HCT116 (cell line): Measurements from ENCODE around the gene RUFY4. TPM values are rescaled to one million over a fixed set of nuclear protein-coding genes. Genes with fewer than 3 reads are reported as not detected.

Experiments used
- ATAC-seq: fragments of 200-7000 bp; cut with Tn5 transposase; 2 replicates; pipeline ENCODE4 v1.9.1; 2020; ENCODE audit warnings: mild to moderate bottlenecking, moderate library complexity
- BruUV-seq: library from RNA; stranded (reverse); fragments of 400-500 nt; replicated peaks from 2 replicates; lab custom pipeline; 2021; lab: Mats Ljungman, UMichigan
- CTCF ChIA-PET: fragments of 300-600 bp; sonication (Branson Sonifier 250); formaldehyde crosslinking; loops from one replicate; lab custom pipeline; 2021; ENCODE audit warnings: antibody characterized with exemption; lab: Charles Lee
- POLR2A ChIA-PET: fragments of 300-600, 350-600 bp; sonication (Branson Sonifier 250); formaldehyde crosslinking; loops from one replicate; lab custom pipeline; 2021; ENCODE audit warnings: antibody characterized with exemption; lab: Charles Lee
- RAD21 ChIA-PET, 2 experiments: fragments of 300-600 bp; sonication (Branson Sonifier 250); formaldehyde crosslinking; loops; one replicate each; lab custom pipeline; 2023; ENCODE audit warnings: low total read pairs in 2 of 2; ENCODE audit not compliant: uncharacterized antibody in 2 of 2, unreplicated experiment in 2 of 2, low non-redundant PET in 1 of 2; lab: Charles Lee
- DNase-seq: peaks from one replicate; pipeline ENCODE4 v3.0.0-alpha.2; 2010; ENCODE audit warnings: low read depth, low spot score
- H2AFZ ChIP-seq: fragments of 200-600 bp; shearing (Covaris generic), sonication (generic); 2 replicates; pipeline ENCODE4 v1.6.1; 2017; ENCODE audit warnings: low read depth, mixed run types, mixed read lengths, antibody characterized with exemption, low read length; ENCODE audit not compliant: poor library complexity, severe bottlenecking
- H3K27ac ChIP-seq: 2 replicates; pipeline ENCODE4 v1.5.1; 2012; ENCODE audit warnings: low read depth, low read length
- H3K27me3 ChIP-seq: fragments of 200-600 bp; sonication (generic); 2 replicates; pipeline ENCODE4 v1.6.1; 2016; ENCODE audit warnings: mixed run types, low read length, mixed read lengths; ENCODE audit not compliant: insufficient read depth
- H3K36me3 ChIP-seq, 2 experiments: fragments of 200-500 bp in 1 of 2; fragments of 200-600 bp in 1 of 2; sonication (Bioruptor generic) in 1 of 2; sonication (generic) in 1 of 2; 2 replicates each; pipeline versions ENCODE4 v1.5.1 to v1.6.1; 2014 to 2016; ENCODE audit warnings: low read length in 2 of 2, inconsistent platforms in 1 of 2, mixed read lengths in 1 of 2, mixed run types in 1 of 2; ENCODE audit not compliant: insufficient read depth in 2 of 2, control insufficient read depth in 1 of 2
- H3K4me1 ChIP-seq, 2 experiments: fragments of 200-600 bp in 1 of 2; sonication (generic) in 1 of 2; 2 replicates each; pipeline versions ENCODE4 v1.5.1 to v1.6.1; 2012 to 2017; ENCODE audit warnings: low read length in 2 of 2, inconsistent platforms in 1 of 2, mild to moderate bottlenecking in 1 of 2, mixed read lengths in 1 of 2, mixed run types in 1 of 2, moderate library complexity in 1 of 2; ENCODE audit not compliant: insufficient read depth in 2 of 2, control insufficient read depth in 1 of 2
- H3K4me2 ChIP-seq: fragments of 200-600 bp; sonication (generic); 2 replicates; pipeline ENCODE4 v1.6.1; 2017; ENCODE audit warnings: mixed run types, low read length, mixed read lengths
- H3K4me3 ChIP-seq, 2 experiments: fragments of 200-600 bp in 1 of 2; sonication (generic) in 1 of 2; replicated peaks in 1 of 2; 2 replicates each; pipeline ENCODE4 v1.5.1; 2011 to 2016; ENCODE audit warnings: low read length in 2 of 2, control low read depth in 1 of 2, low read depth in 1 of 2, mild to moderate bottlenecking in 1 of 2, mixed read lengths in 1 of 2, mixed run types in 1 of 2
- H3K79me2 ChIP-seq: fragments of 200-600 bp; sonication (generic); 2 replicates; pipeline ENCODE4 v1.6.1; 2017; ENCODE audit warnings: mild to moderate bottlenecking, mixed run types, low read length, moderate library complexity, mixed read lengths; ENCODE audit not compliant: insufficient read depth
- H3K9ac ChIP-seq: fragments of 200-600 bp; sonication (generic); 2 replicates; pipeline ENCODE4 v1.6.1; 2016; ENCODE audit warnings: low read length, mixed read lengths
- H3K9me2 ChIP-seq: fragments of 200-600 bp; sonication (generic), shearing (Covaris generic); 2 replicates; pipeline ENCODE4 v1.6.1; 2017; ENCODE audit warnings: mixed run types, mild to moderate bottlenecking, moderate library complexity; ENCODE audit not compliant: insufficient read depth
- H3K9me3 ChIP-seq, 2 experiments: fragments of 200-500 bp in 1 of 2; fragments of 200-600 bp in 1 of 2; sonication (Bioruptor generic) in 1 of 2; sonication (generic) in 1 of 2; 2 replicates each; pipeline ENCODE4 v1.6.1; 2014 to 2017; ENCODE audit warnings: low read length in 2 of 2, mixed read lengths in 2 of 2, inconsistent platforms in 1 of 2, low read depth in 1 of 2, mild to moderate bottlenecking in 1 of 2, mixed run types in 1 of 2, moderate library complexity in 1 of 2; ENCODE audit not compliant: control insufficient read depth in 1 of 2, insufficient read depth in 1 of 2
- H4K20me1 ChIP-seq: fragments of 200-600 bp; sonication (generic), shearing (Covaris generic); 2 replicates; pipeline ENCODE4 v1.6.1; 2017; ENCODE audit warnings: mixed run types, mild to moderate bottlenecking, moderate library complexity; ENCODE audit not compliant: insufficient read depth
- CEBPB ChIP-seq: IDR thresholded peaks from 2 replicates; pipeline ENCODE4 v1.6.1; 2012; ENCODE audit warnings: low read depth
- EZH2 ChIP-seq: fragments of 200-600 bp; sonication (generic); IDR thresholded peaks from 2 replicates; pipeline ENCODE4 v1.6.1; 2017; ENCODE audit warnings: antibody characterized with exemption, mixed run types
- FOSL1 ChIP-seq: IDR thresholded peaks from 2 replicates; pipeline ENCODE4 v1.6.1; 2012; ENCODE audit warnings: low read depth
- POLR2AphosphoS5 ChIP-seq: IDR thresholded peaks from 2 replicates; pipeline ENCODE4 v1.6.1; 2011; ENCODE audit warnings: mild to moderate bottlenecking, low read depth, low read length, moderate library complexity
- SIN3A ChIP-seq: IDR thresholded peaks from 2 replicates; pipeline ENCODE4 v1.6.1; 2012; ENCODE audit warnings: low read depth
- SP1 ChIP-seq: IDR thresholded peaks from 2 replicates; pipeline ENCODE4 v1.6.1; 2012; ENCODE audit warnings: low read depth
- SRF ChIP-seq: IDR thresholded peaks from 2 replicates; pipeline ENCODE4 v1.6.1; 2012; ENCODE audit warnings: low read depth
- YY1 ChIP-seq: IDR thresholded peaks from 2 replicates; pipeline ENCODE4 v1.6.1; 2011; ENCODE audit warnings: low read length, low read depth, moderate library complexity, mild to moderate bottlenecking; ENCODE audit not compliant: insufficient replicate concordance; ENCODE audit errors: extremely low read depth
- ZFX ChIP-seq: fragments of 450-650 bp; IDR thresholded peaks from 2 replicates; pipeline ENCODE4 v1.6.1; 2017
- ZNF274 ChIP-seq: fragments of 200-500 bp; sonication (Bioruptor generic); IDR thresholded peaks from 2 replicates; pipeline ENCODE4 v1.6.1; 2014; ENCODE audit warnings: mild to moderate bottlenecking, low read depth, low read length, inconsistent platforms
- intact Hi-C: fragments of 100-400 bp; cut with micrococcal nuclease; formaldehyde crosslinking; loops from 2 replicates; pipeline ENCODE4 v1.10.0; 2022
- total RNA-seq: library from RNA; stranded (reverse); gene quantifications from one replicate; pipeline ENCODE4 v1.2.1, GENCODE V29; 2021; ENCODE audit not compliant: unreplicated experiment
- TF ChIP-seq, protein P1 (sequence below): IDR thresholded peaks from 2 replicates; pipeline ENCODE4 v1.6.1; 2012; ENCODE audit warnings: low read depth
- TF ChIP-seq, protein P2 (sequence below): IDR thresholded peaks from 2 replicates; pipeline ENCODE4 v1.6.1; 2012

Gene RUFY4
- total RNA-seq, 1 experiment from 2014 or later = 0.27 TPM

DNA sequence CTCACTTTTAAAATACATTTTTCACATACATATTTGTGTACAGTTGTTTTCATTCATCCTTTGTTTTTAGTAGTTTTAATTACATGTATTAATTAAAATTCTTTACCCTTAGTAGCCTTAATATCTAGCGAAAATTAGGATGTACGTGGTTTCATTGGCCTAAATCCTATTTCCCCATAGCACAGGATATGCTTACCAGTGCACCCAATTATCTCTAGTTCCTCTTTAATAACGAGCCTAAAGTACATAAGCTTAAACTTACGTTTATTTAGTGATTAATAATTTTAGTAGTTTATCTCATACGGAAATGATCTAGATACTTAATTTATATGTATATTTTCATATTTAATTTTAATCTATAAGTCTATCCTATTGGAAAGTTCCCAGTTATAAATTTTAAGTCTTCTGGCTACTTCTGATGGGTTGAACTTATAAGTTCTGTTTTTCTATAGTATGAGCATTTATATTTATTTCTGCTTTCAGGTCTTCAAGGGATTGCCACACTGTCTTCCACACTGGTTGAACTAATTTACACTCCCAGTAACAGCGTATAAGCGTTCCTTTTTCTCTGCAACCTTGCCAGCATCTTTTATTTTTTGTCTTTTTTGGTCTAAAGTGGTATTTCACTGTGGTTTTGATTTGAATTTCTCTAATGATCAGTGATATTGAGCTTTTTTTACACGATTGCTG is 21.4 kb upstream of the RUFY4 start:
- H3K79me2 ChIP-seq = no peaks in the 10 kb centered on the region
- BruUV-seq = no TSS peak
- peaks cover 0 to 5% of the 10 kb centered on the region in 2 experiments; a peak in 2 of 4 replicates for H3K9me3 ChIP-seq
- DNase-seq (no peak), ATAC-seq (no peak)
- ChIA-PET RAD21 (no interaction called here), POLR2A (no interaction called here), CTCF (no interaction called here)
- no peaks in the 10 kb centered on the region for H3K4me1 ChIP-seq
- intact Hi-C loops = no loop called here
- H3K4me2 ChIP-seq = no peak overlapping the region
- no peak overlapping the region for H3K9ac ChIP-seq
- no peak overlapping the region for H2AFZ ChIP-seq
- H3K4me3 ChIP-seq = no peak overlapping the region
- H3K27ac ChIP-seq = no peak overlapping the region
- no peaks in the 10 kb centered on the region for H4K20me1 ChIP-seq
- TF ChIP-seq, protein P1, sequence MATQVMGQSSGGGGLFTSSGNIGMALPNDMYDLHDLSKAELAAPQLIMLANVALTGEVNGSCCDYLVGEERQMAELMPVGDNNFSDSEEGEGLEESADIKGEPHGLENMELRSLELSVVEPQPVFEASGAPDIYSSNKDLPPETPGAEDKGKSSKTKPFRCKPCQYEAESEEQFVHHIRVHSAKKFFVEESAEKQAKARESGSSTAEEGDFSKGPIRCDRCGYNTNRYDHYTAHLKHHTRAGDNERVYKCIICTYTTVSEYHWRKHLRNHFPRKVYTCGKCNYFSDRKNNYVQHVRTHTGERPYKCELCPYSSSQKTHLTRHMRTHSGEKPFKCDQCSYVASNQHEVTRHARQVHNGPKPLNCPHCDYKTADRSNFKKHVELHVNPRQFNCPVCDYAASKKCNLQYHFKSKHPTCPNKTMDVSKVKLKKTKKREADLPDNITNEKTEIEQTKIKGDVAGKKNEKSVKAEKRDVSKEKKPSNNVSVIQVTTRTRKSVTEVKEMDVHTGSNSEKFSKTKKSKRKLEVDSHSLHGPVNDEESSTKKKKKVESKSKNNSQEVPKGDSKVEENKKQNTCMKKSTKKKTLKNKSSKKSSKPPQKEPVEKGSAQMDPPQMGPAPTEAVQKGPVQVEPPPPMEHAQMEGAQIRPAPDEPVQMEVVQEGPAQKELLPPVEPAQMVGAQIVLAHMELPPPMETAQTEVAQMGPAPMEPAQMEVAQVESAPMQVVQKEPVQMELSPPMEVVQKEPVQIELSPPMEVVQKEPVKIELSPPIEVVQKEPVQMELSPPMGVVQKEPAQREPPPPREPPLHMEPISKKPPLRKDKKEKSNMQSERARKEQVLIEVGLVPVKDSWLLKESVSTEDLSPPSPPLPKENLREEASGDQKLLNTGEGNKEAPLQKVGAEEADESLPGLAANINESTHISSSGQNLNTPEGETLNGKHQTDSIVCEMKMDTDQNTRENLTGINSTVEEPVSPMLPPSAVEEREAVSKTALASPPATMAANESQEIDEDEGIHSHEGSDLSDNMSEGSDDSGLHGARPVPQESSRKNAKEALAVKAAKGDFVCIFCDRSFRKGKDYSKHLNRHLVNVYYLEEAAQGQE = no peak
- TF ChIP-seq, protein P2, sequence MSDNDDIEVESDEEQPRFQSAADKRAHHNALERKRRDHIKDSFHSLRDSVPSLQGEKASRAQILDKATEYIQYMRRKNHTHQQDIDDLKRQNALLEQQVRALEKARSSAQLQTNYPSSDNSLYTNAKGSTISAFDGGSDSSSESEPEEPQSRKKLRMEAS = no peak
- H3K27me3 ChIP-seq = no peaks in the 10 kb centered on the region
- H3K36me3 ChIP-seq = no peaks in the 10 kb centered on the region
- no peaks in the 10 kb centered on the region for H3K9me2 ChIP-seq

DNA sequence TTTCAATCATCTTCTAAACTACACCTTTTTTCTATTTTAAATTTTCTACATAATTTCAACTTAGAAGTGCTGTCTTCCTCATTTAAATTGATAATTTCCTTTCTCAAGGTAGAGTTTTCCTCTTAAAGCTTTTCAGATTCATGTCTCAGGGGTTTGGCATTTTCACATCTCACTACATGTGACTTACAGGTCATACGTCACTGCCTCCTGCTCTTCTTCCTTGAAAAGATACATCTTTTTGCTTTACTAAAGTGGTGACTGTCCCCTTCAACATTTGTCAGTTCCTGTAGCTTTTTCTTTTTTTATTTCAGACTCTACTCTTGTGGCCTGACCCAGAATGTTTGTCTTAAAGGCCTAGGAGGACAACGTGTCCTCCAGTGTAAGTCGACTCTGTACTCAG is 17.1 kb upstream of the RUFY4 start:
- ATAC-seq = no peak
- TF ChIP-seq CEBPB (no peak), ZNF274 (no peak), POLR2AphosphoS5 (no peak), SIN3A (no peak), ZFX (no peak), EZH2 (no peak), SP1 (no peak), FOSL1 (no peak), SRF (no peak), YY1 (no peak)
- TF ChIP-seq, protein P1 = no peak
- TF ChIP-seq, protein P2 = no peak

More for the DNA sequence above, 17.1 kb upstream of the RUFY4 start:
- no peaks in the 10 kb centered on the region for H3K4me1 ChIP-seq
- no peak overlapping the region for H2AFZ ChIP-seq
- no peaks in the 10 kb centered on the region for H3K27me3 ChIP-seq
- no peak overlapping the region for H3K4me3 ChIP-seq
- ChIA-PET CTCF (interaction anchor here (1.2 to 2.0 kb wide), 2 partner anchors 17 to 58 kb away, joined by 3 to 5 read pairs; no protein-coding TSS in a partner anchor), POLR2A (no interaction called here), RAD21 (no interaction called here)
- no peaks in the 10 kb centered on the region for H3K36me3 ChIP-seq
- H3K9me2 ChIP-seq = no peaks in the 10 kb centered on the region
- H3K9me3 ChIP-seq = no peaks in the 10 kb centered on the region
- H4K20me1 ChIP-seq = no peaks in the 10 kb centered on the region
- no peak overlapping the region for H3K9ac ChIP-seq
- no peak for DNase-seq
- no TSS peak for BruUV-seq
- H3K4me2 ChIP-seq = no peak overlapping the region
- intact Hi-C loops = no loop called here
- H3K27ac ChIP-seq = no peak overlapping the region
- no peaks in the 10 kb centered on the region for H3K79me2 ChIP-seq
